NCI-H526 treated with DMSO at 0.1 percent for 48 hours (cell line): Measurements from ENCODE around the gene CDHR3.
"Not testable (repeated sequence)": the region's sequence is repeated elsewhere in the genome, so short reads cannot be mapped to it uniquely, and the experiment has no call there.

Experiments
- DNase-seq: peaks from one replicate; lab custom pipeline; 2025; lab: John Stamatoyannopoulos, UW

CDHR3 gene

GRCh38 chr7:105963038-105963667 is at the start of gene CDHR3:
TSS of gene CDHR3 (plus strand) at chr7:105963264. CDS start at chr7:105963319, 55 bp downstream.
- DNase-seq, result no peak

- no peak for DNase-seq
Measured at GRCh38 chr7:105913947-105914346, 49.1 kb upstream of the CDHR3 start.

- no peak for DNase-seq
Measured at GRCh38 chr7:105916603-105917002, 46.5 kb upstream of the CDHR3 start.

- no peak for DNase-seq
Measured at GRCh38 chr7:105917659-105918058, 45.4 kb upstream of the CDHR3 start.

- no peak for DNase-seq
Measured at GRCh38 chr7:105920766-105921165, 42.3 kb upstream of the CDHR3 start.

- no peak for DNase-seq
Measured at GRCh38 chr7:105924945-105925344, 38.1 kb upstream of the CDHR3 start.

GRCh38 chr7:105926131-105926530 is 36.9 kb upstream of the CDHR3 start:
- DNase-seq, result no peak

GRCh38 chr7:105931179-105931578 is 31.9 kb upstream of the CDHR3 start:
- no peak for DNase-seq

GRCh38 chr7:105932835-105933477 is 30.1 kb upstream of the CDHR3 start:
- DNase-seq, result no peak

GRCh38 chr7:105934572-105935185 is 28.4 kb upstream of the CDHR3 start:
- DNase-seq, result peak; percentile 41

- DNase-seq, result no peak
Measured at GRCh38 chr7:105935250-105935649, 27.8 kb upstream of the CDHR3 start.

GRCh38 chr7:105937411-105937810 is 25.7 kb upstream of the CDHR3 start:
- DNase-seq, result no peak

- no peak for DNase-seq
Measured at GRCh38 chr7:105940109-105940508, 23.0 kb upstream of the CDHR3 start.

GRCh38 chr7:105941596-105941995 is 21.5 kb upstream of the CDHR3 start:
- DNase-seq, result no peak

GRCh38 chr7:105943486-105943885 is 19.6 kb upstream of the CDHR3 start:
- DNase-seq, result no peak

GRCh38 chr7:105945848-105946247 is 17.2 kb upstream of the CDHR3 start:
- no peak for DNase-seq

GRCh38 chr7:105951597-105951996 is 11.5 kb upstream of the CDHR3 start:
- no peak for DNase-seq

GRCh38 chr7:105952917-105953595 is 10.0 kb upstream of the CDHR3 start:
- DNase-seq, result no peak

- DNase-seq, result no peak
Measured at GRCh38 chr7:105954711-105955110, 8.4 kb upstream of the CDHR3 start.

GRCh38 chr7:105955651-105956466 is 7.2 kb upstream of the CDHR3 start:
- DNase-seq, result not testable (repeated sequence)

- DNase-seq, result no peak
Measured at GRCh38 chr7:105958012-105958411, 5.1 kb upstream of the CDHR3 start.

- no peak for DNase-seq
Measured at GRCh38 chr7:105962353-105962752, 711 bp upstream of the CDHR3 start.
